GM19467 (cell line): ENCODE measurements around the gene CISH.

Experiments
- ATAC-seq: cut with Tn5 transposase; IDR thresholded peaks from one replicate; pipeline ENCODE4 v1.9.1; 2021; ENCODE audit warnings: mild to moderate bottlenecking, moderate library complexity; ENCODE audit not compliant: unreplicated experiment

Gene CISH

DNA sequence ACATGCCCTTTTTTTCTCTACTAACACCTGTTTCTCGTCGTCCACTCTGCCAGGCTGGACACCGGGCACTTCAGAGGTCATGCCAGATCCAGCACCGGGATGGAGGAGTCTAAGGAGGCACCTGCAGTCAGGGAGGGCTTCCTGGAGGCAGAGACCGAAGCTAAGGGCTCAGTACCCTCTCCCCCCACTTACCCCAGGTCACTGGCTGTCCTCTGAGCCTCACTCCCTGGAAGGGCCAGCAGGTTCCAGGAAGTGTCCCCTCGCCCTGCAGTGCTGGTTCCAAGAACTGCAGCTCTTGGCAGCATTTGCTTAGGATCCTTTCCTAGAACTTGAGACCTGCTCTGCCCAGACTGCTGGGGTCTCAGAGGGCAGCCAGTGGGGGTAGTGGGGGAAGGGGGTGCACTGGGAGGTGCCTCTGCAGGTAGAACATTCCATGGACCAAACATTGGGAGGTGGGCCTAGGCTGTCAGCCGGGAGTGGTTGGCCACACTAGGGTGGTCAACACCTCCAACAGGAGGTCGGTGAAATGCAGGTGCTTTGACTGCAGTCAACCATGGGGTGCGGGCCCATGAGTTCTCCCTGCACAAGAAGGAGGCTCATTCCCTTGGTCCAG, 11.3 kb downstream of the CISH start:
- ATAC-seq: no peak

GRCh38 chr3:50599716-50600118, 11.9 kb downstream of the CISH start:
- ATAC-seq: no peak

DNA sequence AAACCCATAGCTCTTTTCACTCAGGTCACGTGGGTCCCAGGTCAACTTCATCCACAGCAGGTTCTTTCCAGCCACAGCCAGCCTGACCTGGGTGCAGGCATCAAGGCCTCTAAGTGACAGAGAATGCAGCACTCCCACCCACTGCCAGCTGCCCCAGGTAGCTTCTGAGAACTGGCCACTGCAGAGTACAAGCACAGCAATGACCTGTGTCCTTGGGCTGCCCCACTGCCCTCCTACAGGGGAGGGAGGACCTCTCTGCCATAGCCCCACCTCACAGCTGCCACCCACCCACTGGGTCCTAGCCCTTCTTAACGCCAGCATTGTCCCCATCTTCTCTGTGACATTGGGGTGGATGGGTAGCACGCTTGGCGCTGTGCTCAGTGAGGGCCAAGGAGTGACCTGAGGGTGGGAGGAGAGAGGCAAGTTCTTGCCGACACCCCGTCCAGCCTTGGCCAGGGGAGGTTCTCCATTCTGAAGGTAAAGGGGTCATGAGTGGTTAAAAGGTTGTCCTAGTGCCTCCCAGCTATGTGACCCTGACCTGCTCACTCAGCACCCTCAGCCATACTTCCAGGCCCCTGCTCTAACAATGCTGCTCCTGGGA, 12.4 kb downstream of the CISH start:
- ATAC-seq: no peak

DNA sequence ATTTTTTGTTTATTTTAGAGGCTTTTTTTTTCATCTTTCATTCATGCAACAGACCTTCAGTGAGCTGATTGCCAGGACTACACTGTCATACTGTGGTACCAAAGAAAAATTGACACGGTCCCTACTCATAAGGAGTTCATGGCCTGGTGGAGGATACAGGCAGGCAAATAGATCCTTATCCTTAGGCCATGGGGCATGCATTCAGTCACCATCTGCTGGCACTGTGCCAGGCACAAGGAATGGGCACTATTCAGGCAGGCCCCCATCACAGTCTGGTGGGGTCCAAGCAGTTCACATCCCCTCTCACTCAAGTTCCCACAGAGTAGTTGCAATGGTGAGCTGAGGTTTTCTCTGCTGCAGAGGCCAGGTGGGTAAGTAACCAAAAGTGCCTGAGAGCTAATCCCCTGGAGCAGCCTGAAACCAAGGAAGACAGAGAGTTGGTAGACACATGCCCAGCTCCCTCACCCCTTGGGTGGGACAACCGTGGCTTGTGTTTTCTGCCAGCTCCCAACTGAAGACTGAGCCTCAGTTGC, 17.3 kb downstream of the CISH start:
- ATAC-seq: no peak

DNA sequence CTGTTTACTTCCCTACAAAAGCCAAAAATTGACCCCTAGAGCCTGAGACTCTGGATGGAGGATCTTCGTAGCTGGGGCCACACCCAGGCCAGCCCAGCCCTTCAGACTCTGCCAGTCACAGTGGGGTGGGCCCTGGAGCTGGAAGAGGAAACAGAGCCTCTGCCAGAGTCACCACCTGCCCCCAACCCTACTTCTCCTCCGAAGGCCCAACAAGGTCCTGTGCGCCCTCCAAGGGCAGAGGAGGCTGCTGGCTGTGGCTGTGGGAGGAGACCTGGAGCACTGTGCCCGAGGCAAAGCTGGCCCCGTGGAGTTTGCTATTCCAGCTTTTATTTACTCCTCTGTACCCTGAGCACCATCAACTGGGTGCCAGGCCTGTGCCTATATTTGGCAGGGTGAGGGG, 19.0 kb downstream of the CISH start:
- no peak for ATAC-seq

GRCh38 chr3:50591196-50591741, 20.3 kb downstream of the CISH start:
- ATAC-seq: no peak

- no peak for ATAC-seq
Measured at GRCh38 chr3:50588759-50589433, 22.7 kb downstream of the CISH start.

GRCh38 chr3:50587806-50588758, 23.5 kb downstream of the CISH start:
- no peak for ATAC-seq

DNA sequence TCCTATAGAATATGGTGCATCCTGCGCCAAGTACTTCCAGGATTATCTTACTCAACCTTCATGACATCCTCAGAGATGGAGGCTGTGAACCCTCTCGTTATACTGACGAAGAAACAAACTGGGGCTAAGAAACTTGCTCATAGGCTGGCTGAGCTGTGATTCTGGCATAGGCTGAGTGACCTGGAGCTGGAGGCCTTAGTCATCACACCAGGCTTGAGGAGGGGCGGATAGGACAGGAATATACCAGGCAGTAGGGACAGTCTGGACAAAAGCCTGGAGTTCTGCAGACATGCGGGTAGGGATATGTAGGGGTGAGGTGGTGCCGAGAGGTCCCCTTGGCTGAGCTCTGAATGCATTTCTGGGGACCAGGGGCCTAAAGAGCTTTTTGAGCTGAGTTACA, 24.2 kb downstream of the CISH start:
- ATAC-seq: no peak

DNA sequence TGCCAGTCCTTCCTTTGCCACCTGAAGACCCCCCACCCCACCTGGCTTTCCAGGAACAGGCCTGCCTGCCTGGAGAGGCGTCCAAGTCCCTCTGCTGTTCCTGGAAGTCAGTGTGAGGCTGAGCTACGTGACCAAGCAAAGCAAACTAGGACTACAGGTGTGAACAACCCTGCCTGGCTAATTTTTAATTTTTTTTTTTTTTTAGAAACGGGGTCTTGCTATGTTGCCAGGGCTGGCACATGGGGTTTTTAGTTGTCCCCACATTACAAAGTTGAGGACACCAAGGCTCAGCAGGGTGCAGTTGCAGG, 24.9 kb downstream of the CISH start:
- no peak for ATAC-seq

DNA sequence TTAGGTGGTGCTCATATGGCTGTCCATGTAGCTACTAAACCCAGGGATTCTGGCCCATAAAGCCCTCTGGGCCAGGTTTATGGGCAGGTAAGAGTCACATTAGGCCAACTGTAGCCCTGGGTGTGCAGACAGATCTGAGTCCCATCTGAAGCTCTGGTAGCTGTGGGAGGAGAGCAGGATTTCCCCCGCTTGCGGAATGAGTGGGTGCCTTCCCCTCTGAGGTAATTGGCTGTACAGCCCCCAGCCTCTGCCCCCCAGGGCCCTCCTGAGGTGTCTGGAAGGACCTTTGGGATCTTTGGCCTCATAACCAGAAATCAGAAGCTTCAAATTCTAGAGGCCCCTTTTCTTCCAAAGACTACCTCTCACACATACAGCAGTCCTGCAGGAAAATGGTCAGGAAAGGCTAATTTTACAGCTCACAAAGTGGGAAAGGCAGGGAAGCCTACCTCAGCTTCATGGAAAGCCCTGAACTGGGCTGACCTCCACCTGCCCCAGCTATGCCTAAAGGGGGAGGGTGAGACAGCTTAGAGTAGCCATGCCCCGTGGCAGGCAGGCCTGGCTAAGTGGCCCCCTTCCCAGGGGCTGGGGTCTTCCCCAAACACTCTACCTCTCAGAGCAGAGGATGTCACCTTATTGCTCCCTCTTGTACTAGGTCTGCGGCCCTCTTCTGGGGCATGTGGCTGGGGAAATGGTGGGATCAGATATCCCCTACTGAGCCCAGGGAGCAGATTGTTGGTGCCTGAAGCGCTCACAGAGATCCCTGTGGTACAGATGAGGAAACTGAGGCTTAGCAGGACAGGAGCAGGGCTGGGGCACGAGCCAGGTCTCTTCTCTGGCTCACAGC, 25.4 kb downstream of the CISH start:
- no peak for ATAC-seq

DNA sequence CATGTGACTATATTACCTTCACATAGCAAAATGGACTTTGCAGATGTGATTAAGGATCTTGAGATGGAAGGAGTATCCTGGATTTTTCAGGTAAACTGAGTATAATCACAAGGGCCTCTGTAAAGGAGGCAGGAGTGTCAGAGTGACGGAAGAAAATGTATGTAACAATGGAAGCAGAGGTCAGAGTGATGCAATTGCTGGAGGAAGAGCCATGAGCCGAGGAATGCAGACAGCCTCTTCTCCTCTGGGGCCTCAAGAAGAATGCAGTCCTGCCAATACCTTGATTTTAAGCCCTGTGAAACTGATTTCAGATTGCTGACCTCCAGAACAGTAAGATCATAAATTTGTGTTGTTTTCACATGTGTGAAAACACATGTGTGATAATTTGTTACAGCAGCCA, 27.2 kb downstream of the CISH start:
- ATAC-seq: no peak

DNA sequence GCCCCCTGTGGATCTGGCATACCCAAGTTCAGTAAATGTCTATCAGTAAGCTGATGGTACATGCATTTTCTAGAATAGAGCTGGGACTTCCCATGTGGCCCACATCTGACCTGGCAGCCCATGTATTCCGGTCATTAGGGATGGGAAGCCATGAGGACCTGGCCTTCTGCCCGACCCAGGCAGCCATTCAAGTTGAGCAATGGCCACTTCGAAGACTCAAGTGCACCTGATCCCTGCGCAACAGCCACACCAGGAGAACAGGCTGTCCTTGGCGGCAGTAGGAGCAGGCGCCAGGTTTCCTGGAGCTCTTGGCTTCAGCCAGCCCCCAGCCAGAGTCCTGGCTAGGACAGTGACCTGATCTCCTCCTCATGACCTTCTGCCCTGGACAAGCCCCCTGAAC, 27.7 kb downstream of the CISH start:
- no peak for ATAC-seq

- no peak for ATAC-seq
Measured at GRCh38 chr3:50582083-50582482, 29.5 kb downstream of the CISH start.

GRCh38 chr3:50581459-50581842, 30.1 kb downstream of the CISH start:
- no peak for ATAC-seq

GRCh38 chr3:50580683-50581458, 30.7 kb downstream of the CISH start:
- no peak for ATAC-seq

GRCh38 chr3:50577348-50577747, 34.2 kb downstream of the CISH start:
- ATAC-seq: no peak

DNA sequence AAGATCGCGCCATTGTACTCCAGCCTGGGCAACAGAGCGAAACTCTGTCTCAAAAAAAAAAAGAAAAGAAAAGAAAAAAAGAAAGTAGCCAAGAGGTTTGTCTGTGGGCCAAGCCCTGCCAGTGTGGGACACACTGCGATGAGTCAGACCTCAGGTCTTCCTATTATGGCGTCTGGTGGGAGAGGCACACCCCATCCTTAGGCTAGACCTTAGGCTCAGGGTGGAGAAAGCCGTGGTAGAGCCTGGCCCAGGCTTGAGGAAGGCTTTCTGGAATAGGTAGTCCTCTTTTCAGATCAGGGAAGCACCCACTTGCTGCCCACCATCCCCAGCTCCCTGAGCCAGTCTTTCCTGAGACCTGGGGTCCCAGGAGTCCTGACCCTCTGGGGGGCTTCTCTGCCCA, 36.2 kb downstream of the CISH start:
- ATAC-seq: no peak

- no peak for ATAC-seq
Measured at GRCh38 chr3:50574444-50574831, 37.1 kb downstream of the CISH start.
